ENCODE results near the gene PPFIBP2.

Gene PPFIBP2

GRCh38 chr11:7668911-7669310 is 155.1 kb downstream of the PPFIBP2 start:
- H3K4me3 ChIP-seq (ENCODE audit: severe bottlenecking) = no peak overlapping the region
- DNase-seq (ENCODE audit: low spot score) (no peak), ATAC-seq (ENCODE audit: low read depth) (no peak)
- no peaks in the 10 kb centered on the region for H3K27me3 ChIP-seq (ENCODE audit: insufficient read depth, poor library complexity, severe bottlenecking)
- H3K36me3 ChIP-seq (ENCODE audit: low read depth) = no peaks in the 10 kb centered on the region
- no peaks in the 10 kb centered on the region for H3K4me1 ChIP-seq (ENCODE audit: insufficient read depth, poor library complexity, severe bottlenecking)
- no peak for TF ChIP-seq CTCF (IDR thresholded peaks at IDR 0.05; ENCODE audit: poor library complexity, severe bottlenecking)
- H3K27ac ChIP-seq (ENCODE audit: poor library complexity, severe bottlenecking) = no peak overlapping the region
- H3K9me3 ChIP-seq (ENCODE audit: severe bottlenecking) = no peaks in the 10 kb centered on the region

GRCh38 chr11:7670641-7671040 is 156.8 kb downstream of the PPFIBP2 start:
- DNase-seq (ENCODE audit: low spot score) (no peak), ATAC-seq (ENCODE audit: low read depth) (no peak)

GRCh38 chr11:7671347-7672215 is 157.8 kb downstream of the PPFIBP2 start:
- H3K27me3 ChIP-seq (ENCODE audit: insufficient read depth, poor library complexity, severe bottlenecking) = no peaks in the 10 kb centered on the region
- H3K9me3 ChIP-seq (ENCODE audit: severe bottlenecking) = no peaks in the 10 kb centered on the region
- DNase-seq (ENCODE audit: low spot score) = no peak
- ATAC-seq (ENCODE audit: low read depth) = no peak
- H3K36me3 ChIP-seq (ENCODE audit: low read depth) = no peaks in the 10 kb centered on the region
- H3K27ac ChIP-seq (ENCODE audit: poor library complexity, severe bottlenecking) = no peak overlapping the region
- no peak for TF ChIP-seq CTCF (IDR thresholded peaks at IDR 0.05; ENCODE audit: poor library complexity, severe bottlenecking)
- peaks cover under 1% of the 10 kb centered on the region for H3K4me1 ChIP-seq (ENCODE audit: insufficient read depth, poor library complexity, severe bottlenecking)
- H3K4me3 ChIP-seq (ENCODE audit: severe bottlenecking) = no peak overlapping the region

More at GRCh38 chr11:7670641-7671040, 156.8 kb downstream of the PPFIBP2 start:
- no peaks in the 10 kb centered on the region for H3K36me3 ChIP-seq (ENCODE audit: low read depth)
- no peaks in the 10 kb centered on the region for H3K27me3 ChIP-seq (ENCODE audit: insufficient read depth, poor library complexity, severe bottlenecking)
- no peak overlapping the region for H3K27ac ChIP-seq (ENCODE audit: poor library complexity, severe bottlenecking)
- no peak overlapping the region for H3K4me3 ChIP-seq (ENCODE audit: severe bottlenecking)
- TF ChIP-seq CTCF (IDR thresholded peaks at IDR 0.05; ENCODE audit: poor library complexity, severe bottlenecking) = no peak
- H3K4me1 ChIP-seq (ENCODE audit: insufficient read depth, poor library complexity, severe bottlenecking) = no peaks in the 10 kb centered on the region
- H3K9me3 ChIP-seq (ENCODE audit: severe bottlenecking) = no peaks in the 10 kb centered on the region

- Histone ChIP-seq H3K4me3 (ENCODE audit: severe bottlenecking) (no peak overlapping the region), H3K27ac (ENCODE audit: poor library complexity, severe bottlenecking) (no peak overlapping the region), H3K36me3 (ENCODE audit: low read depth) (no peaks in the 10 kb centered on the region), H3K27me3 (ENCODE audit: insufficient read depth, poor library complexity, severe bottlenecking) (no peaks in the 10 kb centered on the region), H3K9me3 (ENCODE audit: severe bottlenecking) (no peaks in the 10 kb centered on the region), H3K4me1 (ENCODE audit: insufficient read depth, poor library complexity, severe bottlenecking) (peaks cover 5% of the 10 kb centered on the region)
- no peak for ATAC-seq (ENCODE audit: low read depth)
- no peak for DNase-seq (ENCODE audit: low spot score)
- TF ChIP-seq CTCF (IDR thresholded peaks at IDR 0.05; ENCODE audit: poor library complexity, severe bottlenecking) = no peak
Measured at GRCh38 chr11:7672276-7672959, 158.6 kb downstream of the PPFIBP2 start.

Measured in RWPE2 (cell line).